K562 (cell line): ENCODE measurements around the gene PLAAT3. TPM values are rescaled to one million over a fixed set of nuclear protein-coding genes. Genes with fewer than 3 reads are reported as not detected.
A peak's percentile ranks its signal among the peaks of the same experiment; 100 is the strongest.

ENCODE experiments used
- ATAC-seq: fragments of 200-7000 bp; cut with Tn5 transposase; 3 replicates; pipeline ENCODE4 v1.9.1; 2020; ENCODE audit warnings: moderate library complexity
- BruUV-seq: library from RNA; stranded (reverse); fragments of 400-500 nt; replicated peaks from 2 replicates; lab custom pipeline; 2021; lab: Mats Ljungman, UMichigan
- CTCF ChIA-PET: fragments of 300-600 bp; formaldehyde crosslinking; extraction: SDS; loops from one replicate; lab custom pipeline; 2021; ENCODE audit warnings: low intra/inter-chr PET ratio; lab: Yijun Ruan, JAX
- POLR2A ChIA-PET: fragments of 300-600, 350-650 bp; sonication (Branson Sonifier 250); formaldehyde crosslinking; extraction: SDS; loops from one replicate; lab custom pipeline; 2021; ENCODE audit warnings: antibody characterized with exemption, inconsistent platforms; lab: Yijun Ruan, JAX
- DNase-seq, 4 experiments: peaks; one replicate each; pipeline versions ENCODE4 v3.0.0 to v3.0.0-alpha.2; 2011 to 2018; ENCODE audit warnings: low spot score in 3 of 4, mixed read lengths in 3 of 4; ENCODE audit errors: extremely low read depth in 1 of 4
- FAIRE-seq: peaks from 2 replicates; lab custom pipeline; 2011; peaks lifted over from hg19 to GRCh38; lab: Jason Lieb, UNC
- H2AFZ ChIP-seq: 2 replicates; pipeline ENCODE4 v1.6.0; 2011; ENCODE audit warnings: low read depth, low read length, control low read depth, inconsistent platforms
- H3K27ac ChIP-seq: fragments of 200-600 bp; 3 replicates; pipeline ENCODE4 v1.8.0; 2011; ENCODE audit warnings: low read depth, mild to moderate bottlenecking, control low read depth, inconsistent platforms, low read length, moderate library complexity, mixed read lengths; ENCODE audit errors: extremely low read depth
- H3K27me3 ChIP-seq, 2 experiments: fragments of 300-600 bp in 1 of 2; 2 replicates in 1 of 2; 3 replicates in 1 of 2; pipeline versions ENCODE4 v1.6.0 to v1.8.0; 2011; ENCODE audit warnings: inconsistent platforms in 2 of 2, low read length in 2 of 2, mild to moderate bottlenecking in 1 of 2, mixed read lengths in 1 of 2, moderate library complexity in 1 of 2; ENCODE audit not compliant: control insufficient read depth in 2 of 2, insufficient read depth in 2 of 2
- H3K36me3 ChIP-seq: fragments of 300-600 bp; 3 replicates; pipeline ENCODE4 v1.8.0; 2011; ENCODE audit warnings: mild to moderate bottlenecking, low read length, inconsistent platforms; ENCODE audit not compliant: control insufficient read depth, insufficient read depth
- H3K4me1 ChIP-seq, 2 experiments: fragments of 200-600 bp in 1 of 2; replicated peaks in 1 of 2; 2 replicates in 1 of 2; 3 replicates in 1 of 2; pipeline versions ENCODE4 v1.5.1 to v1.8.0; 2011; ENCODE audit warnings: inconsistent platforms in 2 of 2, low read length in 2 of 2, mild to moderate bottlenecking in 1 of 2, mixed read lengths in 1 of 2, moderate library complexity in 1 of 2; ENCODE audit not compliant: control insufficient read depth in 2 of 2, insufficient read depth in 2 of 2
- H3K4me2 ChIP-seq: 2 replicates; pipeline ENCODE4 v1.6.1; 2011; ENCODE audit warnings: low read length, control low read depth, inconsistent platforms, mixed read lengths; ENCODE audit not compliant: insufficient read depth
- H3K4me3 ChIP-seq: fragments of 200-600 bp; sonication (generic), shearing (Covaris generic); 2 replicates; pipeline ENCODE4 v1.5.1; 2016; ENCODE audit warnings: control low read depth, inconsistent platforms
- H3K79me2 ChIP-seq: fragments of 200-600 bp; 3 replicates; pipeline ENCODE4 v1.8.0; 2011; ENCODE audit warnings: low read length, inconsistent platforms; ENCODE audit not compliant: control insufficient read depth, insufficient read depth
- H3K9ac ChIP-seq, 2 experiments: 2 replicates each; pipeline versions ENCODE4 v1.6.0 to v1.6.1; 2011; ENCODE audit warnings: low read depth in 2 of 2, low read length in 2 of 2, control low read depth in 1 of 2, inconsistent platforms in 1 of 2, mild to moderate bottlenecking in 1 of 2, mixed read lengths in 1 of 2; ENCODE audit not compliant: insufficient read depth in 1 of 2
- H3K9me1 ChIP-seq: one replicate; pipeline ENCODE4 v1.6.0; 2011; ENCODE audit warnings: inconsistent platforms, mild to moderate bottlenecking, low read length, moderate library complexity; ENCODE audit not compliant: control insufficient read depth, insufficient read depth
- H3K9me3 ChIP-seq: replicated peaks from 2 replicates; pipeline ENCODE4 v1.5.1; 2011; ENCODE audit warnings: low read depth, low read length, inconsistent platforms; ENCODE audit not compliant: control insufficient read depth, insufficient read depth
- H4K20me1 ChIP-seq: replicated peaks from 2 replicates; pipeline ENCODE4 v1.6.1; 2011; ENCODE audit warnings: low read length, inconsistent platforms, mixed read lengths; ENCODE audit not compliant: control insufficient read depth, insufficient read depth
- ARID2 ChIP-seq: fragments of 450-650 bp; IDR thresholded peaks from 2 replicates; pipeline ENCODE4 v1.6.1; 2017; ENCODE audit warnings: antibody characterized with exemption, mild to moderate bottlenecking
- ARNT ChIP-seq, 2 experiments: fragments of 450-650 bp; IDR thresholded peaks; 2 replicates each; pipeline ENCODE4 v1.6.1; 2016; ENCODE audit warnings: mild to moderate bottlenecking in 1 of 2
- ATF6 ChIP-seq: sonication (generic); formaldehyde crosslinking; IDR thresholded peaks from 2 replicates; pipeline ENCODE4 v1.4.0; 2020; ENCODE audit warnings: mild to moderate bottlenecking, missing genetic modification reagents
- BDP1 ChIP-seq: IDR thresholded peaks from 3 replicates; pipeline ENCODE4 v1.6.1; 2011; ENCODE audit not compliant: insufficient read length, insufficient read depth
- FOXA1 ChIP-seq: fragments of 450-650 bp; IDR thresholded peaks from 2 replicates; pipeline ENCODE4 v1.6.1; 2016; ENCODE audit warnings: mild to moderate bottlenecking, borderline replicate concordance
- NFE2L1 ChIP-seq: fragments of 450-650 bp; IDR thresholded peaks from 2 replicates; pipeline ENCODE4 v1.6.1; 2016; ENCODE audit warnings: missing genetic modification characterization, low read depth, mild to moderate bottlenecking, missing compliant biosample characterization, moderate library complexity, borderline replicate concordance
- NFIC ChIP-seq: fragments of 450-650 bp; IDR thresholded peaks from 2 replicates; pipeline ENCODE4 v1.6.1; 2017; ENCODE audit warnings: mild to moderate bottlenecking, inconsistent platforms
- PTTG1 ChIP-seq: fragments of 450-650 bp; IDR thresholded peaks from 2 replicates; pipeline ENCODE4 v1.6.1; 2016; ENCODE audit warnings: low read depth, mild to moderate bottlenecking, missing genetic modification characterization, missing compliant biosample characterization
- RBFOX2 ChIP-seq: fragments of 200-400 bp; formaldehyde crosslinking; IDR thresholded peaks from 2 replicates; pipeline ENCODE4 v1.6.1; 2017; ENCODE audit warnings: low read depth, mild to moderate bottlenecking, low read length, moderate library complexity
- XRCC4 ChIP-seq: IDR thresholded peaks from one replicate; pipeline ENCODE4 v1.6.1; 2011; ENCODE audit not compliant: insufficient read depth, insufficient read length; ENCODE audit errors: extremely low read depth
- ZNF644 ChIP-seq: fragments of 200-800 bp; sonication (Bioruptor generic); IDR thresholded peaks from 2 replicates; pipeline ENCODE4 v1.6.1; 2016; ENCODE audit warnings: low read depth, missing genetic modification characterization, missing compliant biosample characterization
- WGBS: fragments of 100-300 bp; shearing (Covaris generic); methylation state at CpG from one replicate; pipeline ENCODE4 v1.1.6; 2016; ENCODE audit warnings: low coverage, mixed read lengths; ENCODE audit not compliant: insufficient coverage; ENCODE audit errors: missing lambda C conversion rate; 5-methylcytosine and 5-hydroxymethylcytosine counted together
- in situ Hi-C: fragments of 300-500 bp; cut with MboI; formaldehyde crosslinking; loops from 4 replicates; pipeline ENCODE4 v1.15.0; 2018; ENCODE audit warnings: inconsistent platforms, mixed read lengths
- intact Hi-C: fragments of 100-400 bp; cut with micrococcal nuclease; formaldehyde crosslinking; loops from 2 replicates; pipeline ENCODE4 v1.14.2; 2022
- polyA plus RNA-seq, 8 experiments: library from polyadenylated mRNA; depleted of rRNA in 4 of 8; stranded (reverse) in 5 of 8; unstranded in 3 of 8; fragments of >200 nt; fragmentation: Nextera tagmentation in 2 of 8; fragmentation: Illumina TruSeq in 1 of 8; extraction: Ambion mirVana in 2 of 8; extraction: Trizol in 1 of 8; gene quantifications; 2 replicates each; pipeline versions ENCODE4 v1.2.1 to v1.2.3, GENCODE V29; 2011 to 2014; ENCODE audit warnings: inconsistent platforms in 1 of 8, missing spikeins in 1 of 8
- total RNA-seq, 7 experiments: library from RNA; depleted of rRNA in 6 of 7; stranded (reverse); fragments of >200 nt in 6 of 7; fragmentation: Illumina TruSeq in 2 of 7; extraction: Trizol in 2 of 7; gene quantifications; 2 replicates each; pipeline versions ENCODE4 v1.2.1 to v1.2.3, GENCODE V29; 2011 to 2021; ENCODE audit warnings: low replicate concordance in 1 of 7
- TF ChIP-seq, protein P1 (sequence below), 2 experiments: fragments of 450-650 bp; formaldehyde crosslinking in 1 of 2; IDR thresholded peaks; 2 replicates each; pipeline versions ENCODE4 v1.4.0 to v1.6.1; 2014 to 2020; ENCODE audit warnings: mild to moderate bottlenecking in 2 of 2, borderline replicate concordance in 1 of 2, low read depth in 1 of 2

Gene PLAAT3
- total and polyA plus RNA-seq, 9 of the 15 experiments (the other 6 are each of a cell fraction or from before 2014, with no cell fraction given) = 0.80 to 2.7 (median 1.4) TPM

DNA sequence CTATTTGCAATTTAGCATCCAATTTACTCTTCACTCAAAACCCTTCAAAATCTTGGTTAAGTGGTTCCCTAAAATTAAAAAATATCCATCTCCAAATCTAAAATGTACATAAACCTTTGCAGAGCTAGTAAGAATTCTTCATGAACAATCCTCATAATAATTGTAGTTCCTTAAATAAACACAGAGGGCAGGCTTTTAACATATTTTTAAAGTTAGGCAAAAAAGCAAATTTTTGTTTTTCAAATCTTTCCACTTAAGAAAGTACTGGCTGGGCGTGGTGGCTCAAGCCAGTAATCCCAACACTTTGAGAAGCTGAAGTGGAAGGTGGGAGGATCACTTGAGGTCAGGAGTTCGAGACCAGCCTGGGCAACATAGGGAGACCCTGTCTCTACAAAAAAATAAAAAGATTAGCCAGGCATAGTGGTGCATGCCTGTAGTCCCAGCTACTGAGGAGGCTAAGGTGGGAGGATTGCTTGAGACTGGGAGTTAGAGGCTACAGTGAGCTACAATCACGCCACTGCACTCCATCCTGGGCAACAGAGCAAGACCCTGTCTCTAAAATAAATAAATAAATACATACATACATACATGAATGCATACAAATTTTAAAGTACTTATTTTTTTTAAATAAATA lies 25.1 kb upstream of the PLAAT3 start:
- FAIRE-seq (no peak), DNase-seq (no peak), ATAC-seq (no peak; the same call in 2 of the 3 replicates)
- BruUV-seq = no TSS peak
- intact Hi-C loops = loop anchor here (5.0 kb wide), 2 partner anchors 47 to 98 kb away; no protein-coding TSS in a partner anchor
- H3K4me1 ChIP-seq = no peaks in the 10 kb centered on the region
- H3K27ac ChIP-seq = no peak overlapping the region
- H3K9me1 ChIP-seq = no peaks in the 10 kb centered on the region
- H3K9me3 ChIP-seq = no peaks in the 10 kb centered on the region
- no peak overlapping the region for H3K9ac ChIP-seq
- no peaks in the 10 kb centered on the region for H3K79me2 ChIP-seq
- H3K4me2 ChIP-seq = no peak overlapping the region
- H3K27me3 ChIP-seq = no peaks in the 10 kb centered on the region
- no peaks in the 10 kb centered on the region for H4K20me1 ChIP-seq
- ChIA-PET POLR2A (interaction anchor here (0.6 to 1.1 kb wide), 2 partner anchors 22 to 254 kb away, joined by 3 read pairs; no protein-coding TSS in a partner anchor), CTCF (interaction anchor here (0.7 to 1.3 kb wide), 2 partner anchors 87 to 161 kb away, joined by 3 to 4 read pairs; no protein-coding TSS in a partner anchor)
- no peak overlapping the region for H3K4me3 ChIP-seq
- H3K36me3 ChIP-seq = peaks cover 67% of the 10 kb centered on the region
- 76% methylated on average over 3 of the region's 3 CpGs for WGBS
- H2AFZ ChIP-seq = no peak overlapping the region
- in situ Hi-C loops = no loop called here
- TF ChIP-seq NFIC = no peak
- TF ChIP-seq NFE2L1 (tag) = no peak
- no peak for TF ChIP-seq PTTG1
- no peak for TF ChIP-seq ARNT (IDR thresholded peaks at IDR 0.05)
- no peak for TF ChIP-seq BDP1
- TF ChIP-seq, protein P1, sequence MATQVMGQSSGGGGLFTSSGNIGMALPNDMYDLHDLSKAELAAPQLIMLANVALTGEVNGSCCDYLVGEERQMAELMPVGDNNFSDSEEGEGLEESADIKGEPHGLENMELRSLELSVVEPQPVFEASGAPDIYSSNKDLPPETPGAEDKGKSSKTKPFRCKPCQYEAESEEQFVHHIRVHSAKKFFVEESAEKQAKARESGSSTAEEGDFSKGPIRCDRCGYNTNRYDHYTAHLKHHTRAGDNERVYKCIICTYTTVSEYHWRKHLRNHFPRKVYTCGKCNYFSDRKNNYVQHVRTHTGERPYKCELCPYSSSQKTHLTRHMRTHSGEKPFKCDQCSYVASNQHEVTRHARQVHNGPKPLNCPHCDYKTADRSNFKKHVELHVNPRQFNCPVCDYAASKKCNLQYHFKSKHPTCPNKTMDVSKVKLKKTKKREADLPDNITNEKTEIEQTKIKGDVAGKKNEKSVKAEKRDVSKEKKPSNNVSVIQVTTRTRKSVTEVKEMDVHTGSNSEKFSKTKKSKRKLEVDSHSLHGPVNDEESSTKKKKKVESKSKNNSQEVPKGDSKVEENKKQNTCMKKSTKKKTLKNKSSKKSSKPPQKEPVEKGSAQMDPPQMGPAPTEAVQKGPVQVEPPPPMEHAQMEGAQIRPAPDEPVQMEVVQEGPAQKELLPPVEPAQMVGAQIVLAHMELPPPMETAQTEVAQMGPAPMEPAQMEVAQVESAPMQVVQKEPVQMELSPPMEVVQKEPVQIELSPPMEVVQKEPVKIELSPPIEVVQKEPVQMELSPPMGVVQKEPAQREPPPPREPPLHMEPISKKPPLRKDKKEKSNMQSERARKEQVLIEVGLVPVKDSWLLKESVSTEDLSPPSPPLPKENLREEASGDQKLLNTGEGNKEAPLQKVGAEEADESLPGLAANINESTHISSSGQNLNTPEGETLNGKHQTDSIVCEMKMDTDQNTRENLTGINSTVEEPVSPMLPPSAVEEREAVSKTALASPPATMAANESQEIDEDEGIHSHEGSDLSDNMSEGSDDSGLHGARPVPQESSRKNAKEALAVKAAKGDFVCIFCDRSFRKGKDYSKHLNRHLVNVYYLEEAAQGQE (IDR thresholded peaks at IDR 0.05; ENCODE audit: borderline replicate concordance) = peak; percentile 22; the same call in 1 of the 2 replicates
- TF ChIP-seq, protein P1 (CRISPR knock-in tag; IDR thresholded peaks at IDR 0.05; ENCODE audit: low read depth) = no peak
- no peak for TF ChIP-seq FOXA1
- no peak for TF ChIP-seq ATF6
- no peak for TF ChIP-seq ARID2
- TF ChIP-seq ZNF644 (tag) = no peak
- no peak for TF ChIP-seq XRCC4
- no peak for TF ChIP-seq RBFOX2
